ENCODE data around the gene ZFAND2A. TPM values are rescaled to one million over a fixed set of nuclear protein-coding genes. Genes with fewer than 3 reads are reported as not detected.

The ZFAND2A gene
- total RNA-seq, 1 donor = 11.7 TPM

- no peak overlapping the region for H3K4me3 ChIP-seq (ENCODE audit: low read depth, low read length)
- TF ChIP-seq CTCF (IDR thresholded peaks at IDR 0.05; ENCODE audit: insufficient read depth, low read depth, low read length) = no peak
- no peak for DNase-seq (ENCODE audit: low read depth)
Measured at GRCh38 chr7:1140476-1141104, 19.4 kb downstream of the ZFAND2A start.

DNA sequence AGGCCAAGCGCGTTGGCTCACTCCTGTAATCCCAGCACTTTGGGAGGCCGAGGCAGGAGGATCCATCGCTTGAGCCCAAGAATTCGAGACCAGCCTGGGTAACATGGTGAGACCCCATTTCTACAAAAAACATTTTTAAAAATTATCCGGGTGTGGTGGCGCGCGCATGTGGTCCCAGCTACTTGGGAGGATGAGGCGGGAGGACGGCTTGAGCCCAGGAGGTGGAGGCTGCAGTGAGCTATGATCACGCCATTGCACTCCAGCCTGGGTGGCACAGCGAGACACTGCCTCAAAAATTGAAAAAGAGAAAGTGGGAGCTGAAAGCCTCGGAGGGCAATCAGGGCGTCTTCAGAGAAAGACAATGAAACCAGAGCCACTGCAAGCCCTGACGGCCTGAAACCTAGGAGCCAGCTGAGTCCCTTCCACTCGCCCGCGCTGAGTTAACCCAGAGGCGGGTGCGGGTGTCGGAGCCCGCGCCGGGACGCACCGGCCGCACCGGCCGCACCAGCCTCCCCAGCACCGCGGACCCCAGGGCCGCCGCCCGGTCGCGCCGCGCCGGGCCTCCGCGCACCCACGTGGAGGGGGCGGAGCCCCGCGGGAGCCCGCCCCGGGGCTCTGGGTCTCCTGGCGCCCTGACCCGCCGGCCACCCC, 22.4 kb downstream of the ZFAND2A start:
- H3K4me3 ChIP-seq (ENCODE audit: low read depth, low read length) = peak overlapping the region; percentile 90
- TF ChIP-seq CTCF (IDR thresholded peaks at IDR 0.05; ENCODE audit: insufficient read depth, low read depth, low read length) = no peak
- no peak for DNase-seq (ENCODE audit: low read depth)

DNA sequence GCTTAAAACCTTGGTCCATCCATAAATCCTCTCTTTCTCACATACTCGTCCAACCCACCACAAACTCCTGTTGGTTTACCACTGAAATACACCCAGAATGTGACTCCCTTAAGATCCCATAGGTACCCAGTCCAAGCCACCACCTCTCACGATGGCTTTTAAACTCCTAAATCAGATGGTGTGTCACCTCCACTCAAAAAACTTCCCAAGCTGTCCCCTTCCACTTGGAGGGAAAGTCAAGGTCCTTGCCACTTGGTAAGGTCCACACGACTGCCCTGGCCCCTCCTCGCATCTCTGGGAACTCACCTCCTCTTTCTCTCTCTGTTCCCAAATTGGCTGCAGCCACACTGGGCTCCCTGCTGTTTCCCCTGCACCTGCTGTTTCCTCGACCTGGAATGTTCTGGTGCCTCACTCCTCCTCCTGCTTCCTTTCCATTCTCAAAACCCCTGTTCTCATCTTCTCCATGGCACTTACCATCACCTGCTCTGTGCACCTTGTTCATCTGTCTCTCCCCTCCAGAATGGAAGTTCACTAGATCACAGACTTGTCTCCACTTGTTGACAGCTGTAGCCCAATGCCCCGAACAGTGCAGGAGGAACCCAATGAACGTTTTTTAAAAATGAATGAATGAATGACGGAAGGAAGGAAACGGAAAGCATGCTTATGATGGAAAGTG, 23.0 kb downstream of the ZFAND2A start:
- DNase-seq (ENCODE audit: low read depth) = no peak
- peak overlapping the region; percentile 90 for H3K4me3 ChIP-seq (ENCODE audit: low read depth, low read length)
- TF ChIP-seq CTCF (IDR thresholded peaks at IDR 0.05; ENCODE audit: insufficient read depth, low read depth, low read length) = no peak

DNA sequence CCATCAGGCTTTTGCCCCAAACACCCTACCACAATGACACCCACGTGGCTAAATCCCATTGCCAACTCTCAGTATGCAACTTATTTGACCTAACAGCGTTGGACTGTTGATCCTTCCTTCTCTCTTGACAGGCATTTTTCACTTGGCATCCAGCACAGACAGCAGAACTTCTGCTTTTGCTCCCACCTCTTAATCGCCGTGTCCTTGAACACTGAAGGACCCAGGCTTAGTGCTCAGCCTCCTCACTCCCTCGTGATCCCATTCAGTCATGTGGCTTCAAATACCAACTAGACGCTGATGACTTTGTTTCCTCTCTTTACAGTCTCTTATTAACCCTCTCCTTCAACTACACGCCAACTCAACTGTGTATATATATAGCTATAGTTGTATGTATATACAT, 25.0 kb downstream of the ZFAND2A start:
- DNase-seq (ENCODE audit: low read depth) = no peak
- no peak overlapping the region for H3K4me3 ChIP-seq (ENCODE audit: low read depth, low read length)
- no peak for TF ChIP-seq CTCF (IDR thresholded peaks at IDR 0.05; ENCODE audit: insufficient read depth, low read depth, low read length)

- H3K4me3 ChIP-seq (ENCODE audit: low read depth, low read length) = no peak overlapping the region
- DNase-seq (ENCODE audit: low read depth) = no peak
- TF ChIP-seq CTCF (IDR thresholded peaks at IDR 0.05; ENCODE audit: insufficient read depth, low read depth, low read length) = no peak
Measured at GRCh38 chr7:1131471-1132265, 28.3 kb downstream of the ZFAND2A start.

DNA sequence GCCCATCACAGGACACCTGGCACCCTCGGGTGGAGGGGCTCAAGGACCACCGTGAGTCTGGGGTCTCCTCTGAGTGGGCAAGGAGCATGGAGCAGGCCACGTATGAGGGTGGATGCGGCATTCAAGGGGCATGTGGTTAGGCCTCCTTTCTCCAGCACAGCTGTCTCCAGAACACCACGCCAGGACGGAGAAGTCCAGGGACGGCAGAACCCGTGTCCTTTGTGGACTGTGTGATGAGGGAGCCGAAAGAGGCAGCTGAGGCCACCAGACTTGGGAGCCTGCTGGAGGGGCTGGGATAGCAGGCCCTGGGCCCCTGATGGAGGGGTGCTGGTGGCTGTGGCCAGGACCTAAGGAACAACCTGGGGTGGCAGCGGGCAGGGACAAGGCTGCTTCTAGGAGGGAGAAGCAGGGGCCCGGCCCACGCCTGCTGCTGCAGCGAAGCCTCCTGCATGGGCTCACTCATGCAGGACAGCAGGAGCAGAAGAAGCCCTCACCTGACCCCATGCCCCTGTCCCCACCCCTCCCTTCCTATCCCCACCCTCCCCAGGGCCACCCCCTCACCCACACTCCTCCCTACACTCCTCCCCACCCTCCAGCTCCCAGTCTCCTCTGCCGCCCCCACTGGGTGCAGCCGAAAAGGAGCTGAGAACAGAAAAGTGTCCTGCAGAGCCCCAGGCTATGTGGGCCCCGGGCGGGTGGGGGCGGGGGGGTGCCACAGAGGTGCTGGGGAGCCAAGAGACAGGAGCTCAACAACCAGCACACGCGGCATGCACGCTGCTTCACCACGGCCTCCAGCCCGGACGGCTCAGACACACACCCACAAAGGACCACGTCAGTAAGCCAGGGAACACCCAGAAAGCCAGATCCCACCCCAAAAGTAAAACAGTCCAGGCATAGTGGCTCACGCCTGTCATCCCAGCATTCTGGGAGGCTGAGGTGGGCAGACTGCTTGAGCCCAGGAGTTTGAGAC, 29.7 kb downstream of the ZFAND2A start:
- no peak for TF ChIP-seq CTCF (IDR thresholded peaks at IDR 0.05; ENCODE audit: insufficient read depth, low read depth, low read length)
- DNase-seq (ENCODE audit: low read depth) = no peak
- H3K4me3 ChIP-seq (ENCODE audit: low read depth, low read length) = no peak overlapping the region
